Fibroblast of skin of abdomen (primary cell): ENCODE data around the gene TMEM131.
"Not testable (repeated sequence)": the region's sequence is repeated elsewhere in the genome, so short reads cannot be mapped to it uniquely, and the experiment has no call there.

Source experiments
- DNase-seq: peaks from one replicate; pipeline ENCODE4 v3.0.0-alpha.2; 2013

The TMEM131 gene

DNA sequence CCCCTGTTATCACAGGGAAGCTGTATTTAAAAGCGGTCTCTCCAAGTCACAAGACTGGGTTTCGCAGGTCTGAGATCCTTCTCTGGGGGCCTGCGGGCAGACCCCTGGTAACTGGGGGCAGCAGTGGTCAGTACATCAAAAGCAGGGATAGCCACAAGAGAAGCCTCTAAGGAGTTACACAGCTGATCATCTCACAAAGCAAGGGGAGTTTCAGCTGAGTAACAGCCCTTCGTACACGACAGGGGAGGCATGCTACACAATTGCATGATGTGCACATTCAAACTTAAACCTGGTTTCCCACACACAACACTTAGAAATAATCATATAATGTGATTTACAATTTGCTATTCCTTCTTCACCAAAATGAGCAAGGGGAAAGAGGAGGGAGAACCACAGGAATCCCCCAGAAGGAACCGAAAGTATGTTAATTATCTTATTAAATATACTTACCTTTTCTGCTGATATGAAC, 87.5 kb downstream of the TMEM131 start:
- no peak for DNase-seq

DNA sequence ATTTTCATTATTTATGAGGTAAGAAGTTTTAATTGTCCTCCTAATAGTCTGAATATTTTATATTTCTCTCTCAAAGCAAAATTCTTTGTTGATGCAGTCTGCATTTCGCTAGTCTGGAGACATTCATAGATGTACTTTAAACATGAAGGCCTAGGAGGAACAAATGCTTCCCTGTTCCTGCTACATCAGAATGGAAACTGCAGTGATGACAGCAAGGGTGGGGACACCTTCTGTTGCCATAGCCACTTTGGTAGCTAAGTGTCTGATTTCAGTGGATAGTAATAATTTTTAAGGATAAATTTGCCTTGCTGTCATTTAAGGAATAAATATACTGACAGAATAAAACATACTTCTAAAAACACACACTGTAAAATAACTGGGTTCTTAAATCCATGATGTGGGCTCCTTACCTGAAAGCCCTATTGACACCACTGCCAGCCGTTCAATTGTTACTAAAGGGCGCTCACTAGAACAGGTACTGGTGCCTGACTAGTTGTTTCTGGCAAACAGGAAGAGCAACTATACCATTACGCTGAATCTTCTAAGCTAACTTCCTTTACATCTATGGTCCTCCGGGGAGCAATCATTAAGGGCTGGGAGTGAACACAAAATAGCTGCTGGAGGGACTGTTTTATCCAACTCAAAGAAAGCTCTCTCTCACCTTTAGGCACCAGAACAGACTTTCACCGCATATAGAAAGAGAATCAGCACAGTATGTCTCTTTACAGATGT, 88.2 kb downstream of the TMEM131 start:
- DNase-seq = no peak

DNA sequence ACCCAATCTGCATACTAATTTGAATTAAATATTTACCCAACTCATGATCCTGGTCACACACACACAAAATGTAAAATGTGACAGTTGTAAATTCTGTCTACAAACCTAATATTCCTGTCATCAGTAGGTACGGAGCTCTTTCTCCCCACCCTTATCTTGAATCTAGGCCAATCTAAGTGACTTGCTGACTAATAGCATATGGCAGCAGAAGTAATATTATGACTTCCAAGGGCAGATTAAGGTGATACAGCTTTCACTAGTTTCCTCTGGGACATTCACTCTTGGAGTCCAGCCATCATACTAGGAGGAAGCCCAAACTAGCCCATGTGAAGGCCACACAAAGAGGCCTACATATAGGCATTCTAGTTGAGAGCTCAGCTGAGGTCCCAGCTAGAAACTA, 89.4 kb downstream of the TMEM131 start:
- no peak for DNase-seq

DNA sequence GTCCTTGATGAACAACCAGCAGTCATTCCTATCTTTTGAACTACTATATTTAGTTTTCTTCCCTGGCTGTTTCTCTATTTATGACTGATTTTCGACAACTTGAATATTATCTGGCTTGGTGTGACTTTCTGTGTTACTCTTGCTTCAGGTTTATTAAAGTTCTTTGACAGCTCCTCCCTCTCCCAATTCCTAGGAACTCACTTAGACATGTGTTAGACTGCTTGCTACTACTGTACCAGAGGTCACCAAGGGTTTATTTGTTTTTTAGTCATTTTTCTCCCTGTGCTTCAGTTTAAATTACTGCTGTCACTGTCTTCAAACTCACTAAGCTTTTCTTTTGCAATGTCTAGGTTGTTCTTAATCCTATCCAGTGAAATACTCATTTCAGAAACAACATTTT, 90.5 kb downstream of the TMEM131 start:
- DNase-seq = no peak

DNA sequence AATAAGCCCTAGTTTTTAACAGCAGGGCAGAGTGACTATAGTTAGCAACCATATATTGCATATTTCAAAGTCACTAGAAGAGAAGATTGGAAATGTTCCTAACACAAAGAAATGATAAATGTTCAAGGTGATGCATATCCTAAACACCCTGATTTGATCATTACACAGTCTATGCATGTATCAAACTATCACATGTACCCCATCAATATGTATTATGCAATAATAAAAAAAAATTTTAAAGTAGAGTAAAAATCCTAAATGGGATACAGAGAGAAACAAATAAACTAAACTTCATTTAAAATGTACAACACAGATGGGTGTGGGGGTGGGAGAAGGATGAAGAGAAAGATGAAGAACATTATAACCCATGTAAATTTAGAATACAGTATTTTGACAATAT, 93.9 kb downstream of the TMEM131 start:
- DNase-seq = no peak

DNA sequence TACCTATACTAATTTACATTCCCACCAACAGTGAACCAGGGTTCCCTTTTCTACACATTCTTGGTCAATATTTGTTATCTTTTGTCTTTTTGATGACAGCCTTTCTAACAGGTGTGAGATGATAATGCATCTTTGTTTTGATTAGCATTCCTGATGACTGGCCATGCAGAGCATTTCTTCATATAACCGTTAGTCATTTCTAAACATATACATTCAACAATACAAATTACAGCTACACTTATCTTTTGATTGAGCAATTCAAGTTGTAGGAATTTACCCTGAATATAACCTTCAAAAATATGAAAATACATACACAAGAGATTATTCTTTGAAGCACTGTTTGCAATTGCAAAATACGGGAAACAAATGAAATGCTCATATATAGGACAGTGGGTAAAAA, 94.9 kb downstream of the TMEM131 start:
- no peak for DNase-seq

DNA sequence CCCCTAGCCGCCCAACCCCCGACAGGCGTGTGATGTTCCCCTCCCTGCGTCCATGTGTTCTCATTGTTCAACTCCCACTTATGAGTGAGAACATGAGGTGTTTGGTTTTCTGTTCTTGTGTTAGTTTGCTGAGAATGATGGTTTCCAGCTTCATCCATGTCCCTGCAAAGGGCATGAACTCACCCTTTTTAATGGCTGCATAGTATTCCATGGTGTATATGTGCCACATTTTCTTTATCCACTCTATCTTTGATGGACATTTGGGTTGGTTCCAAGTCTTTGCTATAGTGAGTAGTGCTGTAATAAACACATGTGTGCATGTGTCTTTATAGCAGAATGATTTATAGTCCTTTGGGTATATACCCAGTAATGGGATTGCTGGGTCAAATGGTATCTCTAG, 102.7 kb downstream of the TMEM131 start:
- not testable (repeated sequence) for DNase-seq

DNA sequence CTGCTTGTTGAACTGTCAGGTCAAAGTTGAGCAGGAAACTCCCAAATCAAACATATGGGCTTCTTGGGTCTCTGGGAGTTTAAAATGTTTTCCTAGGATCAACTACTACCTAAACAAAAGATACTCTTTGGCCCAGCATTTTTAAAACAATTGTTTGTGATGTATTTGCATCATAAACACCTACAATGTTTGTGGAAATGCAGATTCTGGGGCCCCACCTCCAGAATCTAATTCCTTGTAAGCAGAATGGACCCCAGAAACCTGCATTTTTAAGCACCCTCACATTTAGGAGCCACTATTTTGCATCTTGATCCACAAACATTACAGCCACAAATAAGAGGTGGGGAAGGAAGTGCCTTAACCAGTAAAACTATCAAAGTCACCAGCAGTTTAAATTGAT, 104.1 kb downstream of the TMEM131 start:
- no peak for DNase-seq

DNA sequence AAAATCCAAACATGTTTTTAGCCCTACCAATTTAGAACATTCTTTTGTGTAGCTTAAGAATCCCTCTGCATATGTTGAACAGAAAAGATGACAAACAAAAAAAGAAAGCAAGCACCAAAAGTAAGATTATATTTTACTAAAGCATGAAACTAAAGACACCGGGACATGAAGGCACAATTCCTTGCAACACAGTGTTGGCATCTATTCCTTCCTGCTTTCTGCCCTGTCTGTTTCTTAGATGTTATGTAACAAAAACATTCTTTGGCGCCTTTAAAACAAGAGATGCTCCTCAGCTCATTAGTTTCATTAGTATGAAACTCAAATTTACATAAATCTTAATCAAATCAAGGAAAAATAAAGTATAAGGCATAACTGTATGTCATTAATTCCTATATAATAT, 106.6 kb downstream of the TMEM131 start:
- DNase-seq = no peak

DNA sequence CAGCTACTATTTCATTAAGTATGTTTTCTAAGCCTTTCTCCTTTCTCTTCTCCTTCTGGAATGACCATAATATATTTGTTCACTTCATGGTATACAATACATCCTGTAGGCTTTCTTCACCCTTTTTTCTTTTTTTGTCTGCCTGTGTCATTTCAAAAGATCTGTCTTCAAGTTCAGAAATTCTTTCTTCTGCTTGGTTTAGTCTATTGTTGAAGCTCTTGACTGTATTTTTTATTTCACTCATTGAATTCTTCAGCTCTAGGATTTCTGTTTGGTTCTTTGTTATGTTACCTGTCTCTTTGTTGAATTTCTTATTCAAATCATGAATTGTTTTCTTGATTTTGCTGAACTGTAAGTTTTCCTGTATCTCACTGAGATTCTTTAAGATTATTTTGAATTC, 109.9 kb downstream of the TMEM131 start:
- DNase-seq = no peak

DNA sequence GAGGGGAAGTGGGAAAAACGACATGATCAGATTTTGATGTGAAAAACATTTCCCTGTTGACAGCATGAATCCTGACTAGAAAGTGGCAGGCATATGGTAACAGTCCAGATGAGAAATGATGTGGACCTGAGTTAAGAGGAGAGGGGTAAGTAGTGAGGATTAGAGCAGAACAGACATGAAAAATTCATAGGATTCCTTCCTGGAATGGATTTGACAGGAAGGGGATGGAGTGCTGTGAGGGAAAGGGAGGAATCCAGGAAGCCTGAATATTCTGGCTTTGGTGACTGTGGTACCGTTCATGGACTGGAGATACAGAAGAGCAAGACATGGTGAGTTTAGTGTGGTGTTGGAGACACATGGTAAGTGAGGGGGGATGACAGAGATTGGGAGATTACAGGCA, 115.4 kb downstream of the TMEM131 start:
- DNase-seq = no peak

DNA sequence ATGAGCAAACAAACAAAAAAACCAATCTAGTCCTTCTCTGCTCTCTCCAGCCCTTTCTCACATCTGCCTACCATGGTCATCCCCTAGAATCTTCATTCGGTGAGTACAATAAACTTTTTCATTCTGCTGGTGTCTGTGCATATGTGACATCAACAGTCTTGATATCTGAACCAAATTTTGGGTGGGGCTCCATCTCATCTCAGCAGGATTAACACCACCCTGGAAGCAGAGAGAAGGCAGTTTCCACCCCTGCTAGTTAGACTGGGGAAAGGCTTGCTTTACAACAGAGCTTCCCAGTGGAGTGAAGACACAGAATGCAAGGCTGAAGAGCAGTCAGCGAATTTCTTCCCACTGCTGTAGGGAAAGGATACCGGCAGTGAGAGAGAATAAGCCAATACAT, 116.9 kb downstream of the TMEM131 start:
- DNase-seq = no peak

DNA sequence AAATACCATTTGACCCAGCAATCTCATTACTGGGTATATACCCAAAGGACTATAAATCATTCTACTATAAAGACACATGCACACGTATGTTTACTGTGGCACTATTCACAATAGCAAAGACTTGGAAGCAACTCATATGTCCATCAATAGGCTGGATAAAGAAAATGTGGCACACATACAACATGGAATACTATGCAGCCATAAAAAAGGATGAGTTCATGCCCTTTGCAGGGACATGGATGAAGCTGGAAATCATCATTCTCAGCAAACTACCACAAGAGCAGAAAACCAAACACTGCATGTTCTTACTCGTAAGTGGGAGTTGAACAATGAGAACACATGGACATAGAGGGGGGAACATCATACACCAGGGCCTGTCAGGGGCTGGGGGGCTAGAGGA, 117.4 kb downstream of the TMEM131 start:
- not testable (repeated sequence) for DNase-seq

DNA sequence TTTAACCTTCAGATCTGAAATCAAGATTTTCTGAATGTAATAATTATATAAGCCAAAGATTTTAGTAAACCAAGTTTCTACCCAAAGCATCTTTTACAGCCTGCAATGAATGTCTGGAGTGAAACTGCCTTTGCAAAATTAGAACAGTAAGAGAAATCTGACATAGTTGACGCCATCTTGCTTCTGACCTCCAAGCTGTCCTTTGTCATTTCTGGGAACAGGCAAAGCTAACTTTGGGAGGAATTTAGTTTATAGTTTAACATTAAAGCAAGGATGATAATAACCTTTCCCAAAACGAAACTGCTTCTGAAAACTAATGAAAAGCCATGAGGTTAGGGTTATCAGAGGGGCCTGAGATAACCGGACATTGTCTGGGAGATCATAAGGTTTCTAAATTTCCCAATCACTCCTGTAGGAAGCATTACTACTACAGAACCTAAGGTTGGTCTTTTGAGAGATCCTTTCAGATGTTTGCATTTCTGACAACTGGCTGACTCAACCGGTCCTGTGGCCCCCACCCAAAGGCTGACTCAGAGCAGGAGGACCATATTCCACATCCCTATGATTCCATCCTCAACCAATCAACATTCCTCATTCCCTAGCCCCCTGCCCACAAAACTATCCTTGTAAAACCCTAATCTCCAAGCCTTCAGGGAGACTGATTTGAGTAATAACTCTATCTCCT, 124.5 kb downstream of the TMEM131 start:
- peak; percentile 92 for DNase-seq

DNA sequence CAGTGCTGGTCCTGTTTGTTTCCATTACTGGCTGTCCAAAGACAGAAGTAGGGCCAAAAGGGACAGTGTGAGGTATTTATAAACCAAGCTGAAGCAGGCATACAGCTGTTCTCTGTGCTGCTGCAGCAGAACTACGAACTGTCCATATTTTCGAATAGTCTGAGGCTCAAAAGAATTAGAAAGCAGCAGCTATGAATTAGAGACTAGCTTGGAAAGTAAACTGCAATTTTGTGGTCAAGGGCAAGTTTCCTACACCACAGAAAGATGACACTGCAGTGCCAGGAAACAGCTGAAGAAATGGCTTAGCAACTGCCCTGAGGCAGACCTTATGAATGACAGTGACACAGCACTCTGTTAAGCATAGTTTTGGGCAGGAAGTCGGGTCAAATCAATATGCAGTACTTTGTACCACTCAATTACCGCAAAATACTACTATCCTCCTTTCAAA, 125.3 kb downstream of the TMEM131 start:
- peak; percentile 96 for DNase-seq

DNA sequence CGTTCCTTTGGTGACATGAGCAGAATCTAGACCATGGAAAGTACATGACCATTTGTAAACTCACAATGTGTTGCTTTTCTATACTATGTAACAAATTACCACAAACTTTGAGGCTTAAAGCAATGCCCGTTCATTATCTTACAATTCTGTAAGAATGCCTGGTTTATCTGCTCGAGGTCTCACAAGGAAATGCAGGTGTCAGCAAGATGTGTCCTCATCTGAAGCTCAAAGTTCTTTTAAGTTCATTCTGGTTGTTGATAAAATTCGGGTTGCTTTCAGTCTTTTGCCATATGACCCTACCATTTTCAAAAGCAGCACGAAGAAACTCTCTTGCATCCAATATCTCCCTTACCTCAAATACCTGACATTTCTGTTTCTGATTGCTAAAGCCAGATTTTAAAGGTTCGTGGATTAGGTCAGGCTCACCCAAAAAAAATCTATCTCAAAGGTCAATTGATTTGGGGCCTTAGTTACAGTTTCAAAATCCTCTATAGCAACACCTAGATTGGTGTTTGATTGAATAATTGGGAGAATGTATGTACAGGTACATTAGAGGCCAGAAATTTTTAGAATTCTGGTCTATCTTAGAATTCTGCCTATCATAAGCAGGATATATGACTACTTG, 125.9 kb downstream of the TMEM131 start:
- no peak for DNase-seq

DNA sequence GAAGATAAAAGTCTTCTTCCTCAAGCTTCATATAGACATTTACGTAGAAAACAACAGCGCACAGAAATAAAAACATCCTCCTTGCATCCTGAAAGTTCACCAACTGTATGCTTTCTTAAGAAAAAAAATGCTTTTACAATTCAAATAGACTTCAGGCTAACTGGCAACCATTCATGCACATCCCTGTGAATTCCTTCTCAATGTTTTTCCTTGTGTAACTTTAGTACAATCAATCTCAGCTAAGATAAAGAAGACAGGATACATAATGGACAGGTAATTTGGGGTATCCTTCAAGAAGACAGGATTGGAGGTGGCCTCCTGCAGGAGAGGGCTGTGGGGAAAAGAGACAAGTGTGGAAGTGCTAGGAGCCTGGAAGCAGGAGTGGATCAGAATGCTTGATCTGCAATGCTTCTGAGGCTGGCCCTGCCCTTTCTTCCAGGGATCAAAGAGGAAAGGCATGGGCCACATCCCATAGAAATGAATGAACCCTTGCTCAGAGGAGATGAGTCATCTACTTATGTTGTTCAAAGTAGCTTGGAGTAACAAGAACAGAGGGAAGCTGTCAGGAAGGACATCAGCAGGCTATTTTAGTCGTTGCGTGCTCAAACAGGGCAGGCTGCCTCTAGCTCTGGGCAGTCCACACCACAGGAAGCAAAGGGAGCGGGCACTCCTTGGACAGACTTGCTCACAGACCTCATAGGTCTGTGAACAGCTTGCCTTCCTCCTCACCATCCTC, 126.6 kb downstream of the TMEM131 start:
- peak; percentile 91 for DNase-seq

DNA sequence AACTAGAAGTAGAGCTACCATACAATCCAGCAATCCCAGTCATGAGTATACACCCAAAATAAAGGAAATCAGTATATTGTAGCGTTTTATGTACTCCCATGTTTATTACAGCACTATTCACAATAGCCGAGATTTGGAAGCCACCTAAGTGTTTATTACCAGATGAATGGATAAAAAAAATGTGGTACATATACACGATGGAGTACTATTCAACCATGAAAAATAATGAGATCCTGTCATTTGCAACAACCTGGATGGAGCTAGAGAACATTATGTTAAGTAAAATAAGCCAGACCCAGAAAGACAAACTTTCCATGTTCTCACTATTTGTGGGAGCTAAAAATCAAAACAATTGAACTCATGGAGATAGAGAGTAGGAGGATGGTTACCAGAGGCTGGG, 131.9 kb downstream of the TMEM131 start:
- DNase-seq = no peak

DNA sequence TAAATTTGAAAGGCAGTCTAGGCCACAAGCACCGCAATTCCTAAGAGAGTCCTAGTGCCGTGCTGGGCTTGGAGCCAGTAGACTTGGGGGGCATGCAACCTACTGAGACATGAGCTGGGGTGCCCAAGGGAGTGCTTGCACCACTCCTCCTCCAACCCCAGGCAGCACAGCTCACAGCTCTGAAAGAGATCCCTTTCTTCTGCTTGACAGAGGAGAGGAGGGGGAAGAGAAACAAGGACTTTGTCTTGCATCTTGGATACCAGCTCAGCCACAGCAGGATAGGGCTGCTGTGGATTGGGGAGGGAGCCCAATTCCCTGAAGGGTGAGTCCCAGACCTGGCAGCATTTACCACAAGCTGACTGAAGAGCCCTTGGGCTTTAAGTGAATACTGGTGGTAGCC, 134.6 kb downstream of the TMEM131 start:
- DNase-seq = no peak

DNA sequence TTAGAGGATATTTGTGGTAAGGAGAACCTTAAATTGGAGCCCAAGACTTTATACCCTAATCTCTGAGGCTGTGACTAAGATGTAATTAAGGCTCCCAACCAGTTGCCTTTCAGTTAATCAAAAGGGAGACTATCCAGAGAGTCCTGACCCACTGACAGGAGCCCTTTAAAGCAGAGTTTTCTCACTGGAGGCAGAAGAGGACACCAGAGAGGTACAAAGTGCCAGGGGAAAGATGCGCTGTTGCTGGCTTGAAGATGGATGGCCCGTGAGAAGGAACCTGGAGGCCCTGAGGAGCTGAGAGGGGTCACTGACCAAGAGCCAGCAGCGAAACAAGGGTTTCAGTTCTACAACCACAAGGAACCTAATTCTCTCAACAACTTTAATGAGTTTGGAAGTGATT, 137.3 kb downstream of the TMEM131 start:
- no peak for DNase-seq

DNA sequence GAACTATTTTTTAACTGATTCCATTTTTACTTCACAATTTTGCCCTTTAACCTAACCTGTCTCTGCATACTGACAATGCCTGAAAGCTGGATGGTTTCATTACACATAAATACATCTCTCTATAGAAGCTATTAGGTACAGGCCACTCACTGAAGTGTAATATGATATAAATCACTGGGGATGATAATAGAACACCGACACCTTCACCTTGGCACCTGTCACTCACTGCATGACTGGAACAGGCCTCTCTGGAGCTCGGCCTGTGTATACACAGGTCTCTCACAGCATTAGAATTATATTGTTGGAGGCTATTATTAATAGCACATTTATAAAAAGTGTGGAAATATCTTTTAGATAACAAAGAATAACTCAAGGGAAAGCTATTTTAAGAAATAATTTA, 138.2 kb downstream of the TMEM131 start:
- no peak for DNase-seq

DNA sequence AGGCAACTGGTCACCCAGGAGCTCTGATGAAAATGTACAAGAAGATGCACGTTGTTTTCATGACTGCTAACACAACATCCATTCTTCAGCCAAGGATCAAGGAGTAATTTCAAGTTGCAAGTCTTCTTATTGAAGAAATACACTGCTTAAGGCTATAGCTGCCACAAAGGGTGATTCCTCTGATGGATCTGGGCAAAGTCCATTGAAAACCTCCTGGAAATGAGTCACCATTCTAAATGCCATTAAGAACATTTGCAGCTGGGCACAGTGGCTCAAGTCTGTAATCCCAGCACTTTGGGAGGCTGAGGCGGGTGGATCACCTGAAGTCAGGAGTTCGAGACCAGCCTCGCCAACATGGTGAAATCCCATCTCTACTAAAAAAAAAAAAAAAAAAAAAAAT, 142.7 kb downstream of the TMEM131 start:
- DNase-seq = not testable (repeated sequence)

DNA sequence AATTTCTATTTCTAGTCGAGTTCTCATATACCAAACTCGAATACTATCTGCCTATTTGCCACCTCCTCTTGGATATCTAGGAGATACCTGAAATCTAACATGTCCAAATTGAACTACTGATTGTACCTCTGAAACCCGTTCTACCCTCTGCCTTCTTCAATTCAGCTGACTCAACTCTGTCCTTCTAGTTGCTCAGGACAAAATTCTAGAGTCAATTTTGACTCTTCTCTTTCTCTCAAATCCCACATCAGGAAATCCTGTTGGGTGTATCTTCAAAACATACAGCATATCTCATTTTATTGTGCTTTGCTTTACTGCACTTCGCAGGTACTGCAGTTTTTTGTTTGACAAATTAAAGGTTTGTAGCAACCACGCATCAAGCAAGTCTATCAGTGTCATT, 144.6 kb downstream of the TMEM131 start:
- no peak for DNase-seq
